DMS 273 treated with DMSO at 0.1 percent for 48 hours (cell line): ENCODE data around the gene DGKI.

Experiments
- DNase-seq: peaks from one replicate; lab custom pipeline; 2025; lab: John Stamatoyannopoulos, UW

Gene DGKI

DNA sequence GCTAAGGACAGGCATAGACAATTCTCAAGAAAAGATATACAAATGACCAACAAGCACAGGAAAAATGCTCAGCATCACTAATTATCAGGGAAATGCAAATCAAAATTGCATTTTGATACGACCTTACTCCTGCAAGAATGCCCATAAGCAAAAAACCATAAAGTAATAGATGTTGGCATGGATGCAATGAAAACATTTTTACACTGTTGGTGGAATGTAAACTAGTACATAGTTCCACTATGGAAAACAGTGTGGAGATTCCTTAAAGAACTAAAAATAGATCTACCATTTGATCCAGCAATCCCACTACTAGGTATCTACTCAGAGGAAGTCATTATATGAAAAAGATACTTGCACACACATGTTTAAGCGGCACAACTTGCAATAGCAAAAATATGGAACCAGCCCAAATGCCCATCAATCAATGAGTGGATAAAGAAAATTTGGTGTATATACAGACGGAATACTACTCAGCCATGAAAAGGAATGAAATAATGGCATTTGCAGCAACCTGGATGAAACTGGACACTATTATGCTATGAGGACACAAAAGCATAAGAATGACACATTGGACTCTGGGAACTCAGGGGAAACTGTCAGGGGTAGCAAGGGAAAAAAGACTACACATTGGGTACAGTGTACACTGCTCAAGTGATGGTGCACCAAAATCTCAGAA lies 59.3 kb downstream of the DGKI start:
- DNase-seq, result no peak

DNA sequence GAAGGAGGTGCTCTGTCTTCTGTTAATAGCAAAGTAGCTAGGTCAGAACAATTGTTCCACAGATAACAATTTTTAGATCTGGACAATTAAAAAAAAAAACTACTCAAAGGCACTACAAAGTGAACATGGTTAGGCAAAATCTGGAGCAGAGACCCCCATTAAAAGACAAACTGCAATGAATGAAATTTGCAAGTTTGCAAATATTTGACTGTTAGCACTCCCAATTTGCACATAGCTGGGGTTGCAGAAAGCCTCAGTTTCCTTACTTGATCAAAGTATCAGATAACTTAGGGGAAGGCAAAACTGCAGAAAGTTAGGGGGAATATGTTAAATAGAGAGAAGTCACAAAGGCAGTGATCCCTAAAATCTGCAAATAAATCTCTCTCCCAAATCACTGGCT lies 68.3 kb downstream of the DGKI start:
- DNase-seq, result no peak

DNA sequence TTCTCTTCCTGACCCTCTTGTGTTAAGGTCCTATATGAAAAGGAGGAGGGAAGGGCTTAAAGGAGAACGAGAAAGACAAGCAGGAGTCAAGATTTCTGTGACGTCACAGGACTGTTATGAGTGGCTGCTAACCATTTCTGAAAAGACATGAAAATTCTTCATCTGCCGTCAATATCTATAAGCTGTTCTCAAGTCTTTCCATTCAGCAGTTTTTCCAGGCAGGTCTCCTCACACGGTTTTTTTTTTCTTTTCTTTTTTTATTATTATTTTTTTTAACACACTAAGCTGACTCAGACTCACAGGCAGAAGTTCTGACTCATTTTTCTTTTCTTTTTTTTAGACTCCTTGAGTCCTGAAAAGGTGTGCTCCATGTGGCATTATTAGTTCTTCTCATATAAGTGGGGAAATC lies 72.0 kb downstream of the DGKI start:
- DNase-seq, result no peak

DNA sequence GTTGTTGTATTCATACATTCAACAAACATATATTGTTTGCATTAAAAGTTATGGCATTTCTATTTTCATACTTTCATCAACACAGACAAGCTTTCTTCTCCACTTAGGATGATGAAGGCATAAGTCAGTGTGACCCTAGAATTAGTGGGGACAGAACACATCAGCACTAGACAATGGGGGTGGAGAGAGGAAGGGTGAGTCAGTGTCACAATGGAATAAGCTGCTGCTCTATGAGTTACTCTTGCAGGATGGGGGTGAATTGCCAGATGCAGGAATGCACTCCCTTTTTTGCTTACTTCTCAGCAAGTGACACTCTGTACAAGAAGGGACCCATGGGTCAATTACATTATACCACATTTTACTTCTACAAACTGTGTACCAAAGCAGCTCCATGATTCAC lies 74.0 kb downstream of the DGKI start:
- no peak for DNase-seq

GRCh38 chr7:137772316-137772715 lies 74.5 kb downstream of the DGKI start:
- DNase-seq, result no peak

DNA sequence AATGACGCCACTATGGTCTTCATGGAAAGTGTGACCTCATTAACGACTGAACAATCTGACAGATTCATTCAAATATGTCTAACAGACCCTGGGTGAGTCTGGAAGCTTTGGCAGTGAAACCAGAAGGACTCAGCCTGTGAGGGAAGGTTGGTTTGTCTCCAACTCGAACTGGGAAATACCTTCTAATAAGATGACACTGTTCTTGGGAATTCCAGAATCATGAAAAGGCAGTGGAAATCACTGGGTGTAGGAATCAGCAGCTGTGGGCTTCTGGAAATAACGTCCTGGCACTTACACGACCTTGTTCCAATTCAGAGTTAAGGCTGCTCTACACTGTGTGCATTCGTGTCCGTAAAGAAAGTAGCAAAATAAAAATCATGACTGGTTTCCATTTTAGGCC lies 75.1 kb downstream of the DGKI start:
- no peak for DNase-seq

DNA sequence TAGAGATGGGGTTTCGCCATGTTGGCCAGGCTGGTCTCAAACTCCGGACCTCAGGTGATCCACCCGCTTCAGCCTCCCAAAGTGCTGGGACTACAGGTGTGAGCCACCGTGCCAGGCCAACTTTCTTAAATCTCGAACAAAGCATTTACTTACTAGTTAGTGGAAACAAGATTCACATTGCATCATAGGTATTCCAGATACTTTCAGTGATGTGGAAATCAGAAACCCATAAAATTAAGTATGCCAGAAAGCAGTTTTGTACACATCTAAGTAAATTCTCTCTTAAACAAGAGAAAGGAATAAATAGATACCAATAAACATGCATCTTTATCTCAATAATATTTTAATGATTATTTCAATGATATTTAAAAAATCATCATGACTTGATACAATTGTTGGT lies 75.5 kb downstream of the DGKI start:
- no peak for DNase-seq

GRCh38 chr7:137768366-137768765 lies 78.4 kb downstream of the DGKI start:
- no peak for DNase-seq

DNA sequence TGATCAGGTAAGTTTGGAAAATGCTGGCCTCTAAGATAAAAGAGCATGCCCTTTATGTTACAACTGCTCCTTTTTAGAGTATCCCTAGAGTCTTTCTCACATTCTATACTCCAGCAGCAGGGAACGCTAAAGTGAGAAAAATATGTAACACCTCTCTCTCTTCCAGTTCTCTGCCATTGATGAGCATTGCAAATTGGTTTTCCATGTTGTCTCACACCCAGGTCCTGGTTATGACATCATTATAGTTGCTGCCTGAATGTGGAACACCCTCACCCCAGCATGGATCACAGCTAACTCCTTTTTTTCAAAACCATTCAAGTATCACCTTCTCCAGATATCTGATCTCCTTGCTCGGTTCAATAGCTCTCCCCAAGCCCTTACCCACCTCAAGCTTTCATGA lies 84.4 kb downstream of the DGKI start:
- DNase-seq, result no peak

- no peak for DNase-seq
Observed at GRCh38 chr7:137760111-137760510, 86.7 kb downstream of the DGKI start.

DNA sequence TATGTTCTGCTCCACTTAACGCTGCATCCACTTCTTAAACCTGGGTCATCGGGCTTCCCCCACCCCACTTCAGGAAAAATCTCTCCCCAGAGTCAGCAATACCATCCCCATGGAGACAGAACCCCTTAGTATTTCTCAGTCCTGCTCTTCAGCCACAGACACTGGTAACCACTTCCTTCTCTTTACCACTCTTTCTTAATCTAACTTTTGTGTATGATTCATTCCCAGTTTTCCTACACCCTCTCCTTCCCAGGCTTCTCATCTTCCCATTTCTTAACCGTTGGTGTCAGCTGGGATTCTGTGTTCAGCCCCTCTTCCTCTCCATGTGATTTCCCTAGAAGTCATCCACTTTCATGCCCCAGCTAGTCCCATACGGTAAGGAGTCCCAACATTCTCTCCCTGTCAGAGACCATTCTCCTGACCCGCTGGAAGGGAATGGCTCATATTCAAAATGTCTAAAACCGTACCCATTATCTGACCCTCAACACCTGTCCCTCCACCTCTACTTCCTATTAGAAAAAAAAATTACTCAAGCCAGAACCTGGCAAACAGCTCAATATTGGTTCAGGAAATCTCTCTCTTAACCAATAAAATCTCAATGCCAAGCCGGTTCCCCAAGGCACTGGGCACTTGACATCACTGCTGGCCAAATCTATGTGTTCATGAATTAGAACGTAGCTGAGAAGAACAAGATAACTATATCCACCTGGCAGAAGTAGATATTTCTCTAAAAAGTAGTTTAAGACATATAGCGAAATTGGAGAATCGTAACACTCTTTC lies 89.4 kb downstream of the DGKI start:
- DNase-seq, result no peak

- no peak for DNase-seq
Observed at GRCh38 chr7:137755846-137756651, 90.7 kb downstream of the DGKI start.

GRCh38 chr7:137755427-137755826 lies 91.3 kb downstream of the DGKI start:
- DNase-seq, result no peak

DNA sequence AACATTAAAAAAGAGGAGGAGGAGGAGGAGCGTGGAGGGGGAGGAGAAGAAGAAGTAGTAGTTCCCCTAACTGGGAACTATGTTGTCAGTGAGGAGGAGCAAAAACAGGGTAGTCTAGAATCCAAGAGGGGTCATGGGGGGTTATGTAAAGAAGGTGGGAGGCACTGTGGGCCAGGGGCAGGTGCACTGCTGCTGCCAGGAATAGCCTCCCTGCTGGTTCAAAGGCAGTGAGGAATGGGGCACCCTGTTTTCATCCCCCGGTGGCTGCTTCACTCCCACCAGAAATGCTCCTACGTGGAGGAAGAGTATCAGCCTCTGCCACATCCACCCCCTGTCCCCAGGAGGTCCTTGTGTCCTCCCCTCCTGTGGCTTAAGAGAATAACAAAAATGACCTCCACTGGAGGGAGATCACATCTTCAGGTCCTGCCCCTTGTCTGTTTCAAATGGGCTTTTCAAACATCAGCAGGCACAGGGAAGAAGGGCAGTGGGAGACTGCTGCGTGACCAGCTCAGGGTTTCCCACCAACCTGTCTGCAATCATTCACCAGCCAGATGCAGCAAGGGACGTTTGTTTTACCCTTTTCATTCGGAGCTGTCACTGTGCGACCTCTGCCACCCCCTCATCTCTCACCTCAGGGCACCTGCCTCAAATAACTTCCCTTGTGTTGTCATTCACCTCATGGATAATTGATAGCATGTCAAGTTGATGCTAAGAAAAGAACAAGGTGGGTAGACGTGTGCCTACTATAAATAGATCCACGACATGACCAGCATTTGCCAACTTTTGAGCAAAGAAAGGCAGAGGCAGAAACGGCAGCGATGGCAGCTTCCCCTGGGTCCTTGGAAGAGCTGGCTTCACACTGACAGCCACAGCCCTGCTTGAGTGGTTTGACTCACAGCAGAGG lies 92.6 kb downstream of the DGKI start:
- no peak for DNase-seq

DNA sequence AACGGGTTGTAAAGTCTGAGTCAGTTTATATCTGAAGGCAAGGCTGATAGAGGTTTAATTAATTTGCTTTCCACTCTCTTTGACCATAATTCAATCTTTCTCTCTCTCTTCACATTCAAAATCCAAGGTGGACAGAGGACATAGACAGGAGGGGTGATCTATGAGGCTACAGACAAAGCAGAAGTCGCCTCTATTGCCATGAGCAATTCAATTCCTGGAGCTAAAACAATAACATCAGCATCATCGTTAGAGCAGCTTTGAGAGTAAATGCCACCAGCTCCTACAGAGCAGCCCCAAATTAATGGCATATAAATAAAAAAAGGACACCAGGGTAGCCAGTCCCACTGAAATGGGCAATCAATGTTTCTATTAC lies 93.2 kb downstream of the DGKI start:
- DNase-seq, result no peak

DNA sequence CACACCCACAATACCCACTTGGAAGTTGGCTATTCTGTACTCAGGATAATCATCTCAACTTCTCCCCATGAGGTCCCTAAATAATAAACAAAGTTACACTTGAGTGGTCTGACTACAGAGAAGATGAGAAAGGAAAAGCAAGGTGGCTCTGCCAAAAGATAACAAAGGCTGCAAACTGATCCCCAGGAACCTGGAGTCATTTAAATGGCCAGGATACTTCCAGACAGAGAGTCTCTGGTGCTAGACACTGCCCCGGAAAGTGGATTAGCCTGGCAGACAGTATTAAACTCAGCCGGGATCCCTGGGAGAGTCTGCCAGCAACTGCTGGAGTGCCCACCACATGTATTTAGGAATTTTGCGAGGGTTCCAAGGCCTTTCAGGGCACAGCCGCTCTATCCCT lies 93.7 kb downstream of the DGKI start:
- DNase-seq, result no peak

GRCh38 chr7:137751361-137752009 lies 95.3 kb downstream of the DGKI start:
- no peak for DNase-seq

DNA sequence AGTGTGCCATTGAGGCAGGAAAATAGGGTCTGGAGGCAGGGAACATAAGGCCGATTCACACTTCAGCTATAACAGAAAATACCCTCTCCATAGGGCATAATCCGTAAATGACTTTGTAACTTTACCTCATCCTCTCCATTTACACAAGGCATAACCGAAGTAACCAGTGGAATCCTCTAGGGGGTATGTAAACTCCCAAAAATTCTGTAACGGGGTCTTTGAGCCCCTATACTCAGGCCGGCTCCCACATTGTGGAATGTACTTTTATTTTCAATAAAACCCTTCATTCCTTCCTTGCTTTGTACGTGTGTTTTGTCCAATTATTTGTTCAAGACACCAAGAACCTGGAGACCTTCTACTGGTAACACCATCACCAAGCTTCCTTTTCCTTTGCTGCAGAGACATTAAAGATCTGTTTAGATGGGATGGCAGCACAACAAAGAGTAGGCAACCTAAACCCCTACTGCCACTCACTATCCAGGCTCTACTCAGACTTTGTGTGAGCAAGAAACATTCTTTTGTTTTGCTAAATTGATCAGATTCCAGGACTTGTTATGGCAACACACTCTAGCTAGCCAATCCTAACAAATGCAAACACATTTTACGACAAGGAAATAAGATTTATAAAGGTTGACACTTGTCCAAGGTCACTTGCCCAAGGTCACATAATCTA lies 99.3 kb downstream of the DGKI start:
- no peak for DNase-seq

DNA sequence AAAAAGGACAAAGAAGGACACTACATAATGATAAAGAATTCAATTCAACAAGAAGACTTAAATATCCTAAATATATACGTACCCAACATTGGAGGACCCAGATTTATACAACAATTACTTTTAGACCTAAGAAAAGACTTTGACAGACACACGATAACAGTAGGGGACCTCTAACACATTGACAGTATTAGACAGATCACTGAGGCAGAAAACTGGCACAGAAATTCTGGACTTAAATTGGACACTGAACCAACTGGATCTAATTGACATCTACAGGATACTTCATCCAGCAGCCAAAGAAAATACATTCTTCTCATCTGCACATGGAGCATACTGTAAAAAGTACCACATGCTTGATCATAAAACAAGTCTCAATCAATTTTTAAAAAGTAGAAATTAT lies 103.8 kb downstream of the DGKI start:
- no peak for DNase-seq

- no peak for DNase-seq
Observed at GRCh38 chr7:137742051-137742450, 104.7 kb downstream of the DGKI start.

- DNase-seq, result no peak
Observed at GRCh38 chr7:137741443-137741842, 105.3 kb downstream of the DGKI start.
